Hematopoietic multipotent progenitor cell treated with erythropoietin and hydrocortisone succinate and interleukin-3 and kit ligand, for 6 days (in vitro differentiated cells): ENCODE measurements around the gene RHBDL1.

ENCODE experiments used
- DNase-seq: peaks from one replicate; pipeline ENCODE4 v3.0.0-alpha.2; 2015

The RHBDL1 gene

GRCh38 chr16:658679-659571 is 16.5 kb upstream of the RHBDL1 start:
- DNase-seq, result no peak

- DNase-seq, result no peak
These were observed 15.9 kb upstream of the RHBDL1 start for GRCh38 chr16:659618-660017.

GRCh38 chr16:660132-660458 is 15.4 kb upstream of the RHBDL1 start:
- DNase-seq, result no peak

DNA sequence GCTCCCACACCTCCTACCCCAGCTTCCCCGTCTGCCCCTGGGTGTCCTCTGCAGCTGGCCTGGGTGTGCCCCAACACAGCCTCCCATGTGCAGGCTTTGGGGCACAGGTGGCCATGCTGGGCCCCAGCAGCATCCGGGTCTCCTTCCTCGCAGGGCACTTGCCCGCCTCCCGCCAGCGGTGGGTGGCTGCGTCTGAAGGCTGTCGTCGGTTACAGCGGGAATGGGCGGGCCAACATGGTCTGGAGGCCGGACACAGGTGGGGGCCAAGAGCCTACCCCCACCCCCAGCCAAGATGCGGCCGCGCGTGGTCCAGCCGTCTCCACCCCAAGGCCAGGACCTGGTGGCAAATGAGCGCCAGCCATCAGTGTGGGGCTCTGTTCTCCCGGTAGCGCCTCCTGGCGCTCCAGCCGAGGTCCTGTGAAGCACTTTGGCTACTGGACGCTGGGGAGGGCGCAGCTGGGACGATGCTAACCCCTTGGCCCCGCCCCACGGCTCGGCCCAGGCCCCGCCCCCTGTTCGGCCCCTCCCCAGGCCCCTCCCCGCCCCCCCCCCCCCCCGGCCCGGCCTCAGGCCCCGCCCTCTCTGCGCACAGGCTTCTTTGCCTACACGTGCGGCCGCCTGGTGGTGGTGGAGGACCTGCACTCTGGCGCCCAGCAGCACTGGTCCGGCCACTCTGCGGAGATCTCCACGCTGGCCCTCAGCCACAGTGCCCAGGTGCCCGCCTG is 14.8 kb upstream of the RHBDL1 start:
- DNase-seq, result peak; percentile 97

DNA sequence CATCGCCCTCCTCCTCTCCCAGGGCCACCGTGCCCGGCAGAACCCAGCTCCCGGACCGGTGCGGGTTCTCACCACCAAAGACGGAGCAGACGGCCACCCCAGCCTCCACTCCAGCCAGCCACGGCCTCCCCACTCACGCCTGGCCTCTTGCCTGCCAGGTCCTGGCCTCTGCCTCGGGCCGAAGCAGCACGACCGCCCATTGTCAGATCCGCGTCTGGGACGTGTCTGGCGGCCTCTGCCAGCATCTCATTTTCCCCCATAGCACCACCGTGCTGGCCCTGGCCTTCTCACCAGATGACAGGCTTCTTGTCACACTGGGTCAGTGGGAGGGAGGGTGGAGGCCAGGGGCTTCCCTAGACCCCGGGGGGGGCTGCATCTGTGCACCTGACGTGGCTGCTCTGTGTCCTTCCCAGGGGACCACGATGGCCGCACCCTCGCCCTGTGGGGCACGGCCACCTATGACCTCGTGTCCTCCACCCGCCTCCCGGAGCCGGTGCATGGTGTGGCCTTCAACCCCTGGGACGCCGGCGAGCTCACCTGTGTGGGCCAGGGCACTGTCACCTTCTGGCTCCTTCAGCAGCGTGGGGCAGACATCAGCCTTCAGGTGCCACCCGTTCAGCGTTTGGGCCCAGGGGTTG is 14.2 kb upstream of the RHBDL1 start:
- DNase-seq, result no peak

DNA sequence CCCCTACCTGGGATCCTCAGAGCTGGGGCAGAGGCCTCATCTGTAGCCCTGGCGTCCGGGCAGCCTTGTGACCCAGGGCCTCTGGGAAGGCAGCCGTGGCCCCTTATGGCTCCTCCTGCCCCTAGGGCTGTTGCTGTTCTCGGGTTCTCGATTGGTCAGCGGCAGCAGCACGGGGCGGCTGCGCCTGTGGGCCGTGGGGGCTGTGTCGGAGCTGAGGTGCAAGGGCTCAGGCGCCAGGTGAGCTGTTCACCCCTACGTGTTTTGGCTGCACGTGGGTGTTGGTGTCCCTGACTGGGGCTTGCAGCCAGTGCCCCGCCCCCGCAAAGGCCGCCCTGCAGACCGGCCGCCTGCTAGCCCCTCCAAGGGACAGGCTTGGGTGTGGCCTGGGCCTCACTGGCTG is 13.4 kb upstream of the RHBDL1 start:
- no peak for DNase-seq

GRCh38 chr16:662597-662996 is 12.9 kb upstream of the RHBDL1 start:
- no peak for DNase-seq

DNA sequence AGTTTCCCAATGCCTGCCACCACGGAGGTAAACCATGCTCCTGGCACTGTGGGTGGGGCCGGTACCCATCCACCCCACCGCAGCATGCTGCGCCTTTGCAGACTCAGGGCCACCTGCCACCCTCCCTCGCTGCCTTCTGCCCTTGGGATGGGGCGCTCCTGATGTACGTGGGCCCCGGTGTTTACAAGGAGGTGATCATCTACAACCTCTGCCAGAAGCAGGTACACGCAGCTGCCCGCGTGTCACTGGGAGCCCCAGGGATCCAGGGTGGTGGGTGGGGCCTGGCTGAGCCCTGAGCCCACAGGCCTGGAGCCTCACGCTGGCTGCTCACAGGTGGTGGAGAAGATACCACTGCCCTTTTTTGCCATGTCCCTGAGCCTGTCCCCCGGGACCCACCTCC is 8.9 kb upstream of the RHBDL1 start:
- DNase-seq, result no peak

GRCh38 chr16:667113-667779 is 8.2 kb upstream of the RHBDL1 start:
- no peak for DNase-seq

DNA sequence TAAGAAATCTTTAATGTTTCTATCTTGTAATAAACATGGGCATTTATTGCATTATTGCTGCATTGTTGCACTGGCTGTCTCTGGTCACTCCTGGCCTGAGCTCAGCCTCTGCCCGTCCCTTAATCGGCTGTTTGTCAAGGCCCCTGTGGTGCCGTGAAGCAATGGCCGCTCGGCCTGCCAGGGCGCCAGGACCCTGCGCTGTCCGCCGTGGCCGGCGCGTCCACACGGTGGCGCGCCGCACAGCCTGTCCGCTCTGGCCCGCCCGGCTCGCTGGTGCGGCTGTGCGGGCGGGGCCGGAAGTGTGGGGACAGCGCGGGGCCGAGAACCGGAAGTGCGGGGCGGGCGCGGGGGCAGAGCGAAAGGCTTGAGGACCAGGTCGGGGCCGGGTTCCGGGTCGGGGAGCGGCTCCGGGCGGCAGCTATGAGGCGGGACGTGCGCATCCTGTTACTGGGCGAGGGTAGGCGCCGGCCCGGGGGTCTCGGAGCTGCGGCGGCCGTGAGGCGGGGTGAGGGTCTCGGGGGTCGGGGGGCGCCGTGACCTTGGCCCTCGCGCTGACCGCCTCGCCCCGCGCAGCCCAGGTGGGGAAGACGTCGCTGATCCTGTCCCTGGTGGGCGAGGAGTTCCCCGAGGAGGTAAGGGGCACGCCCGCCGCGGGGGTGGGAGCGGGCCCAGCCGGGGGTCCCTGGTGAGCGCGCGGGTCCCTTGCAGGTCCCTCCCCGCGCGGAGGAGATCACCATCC is 7.5 kb upstream of the RHBDL1 start, which contains the start of gene RHOT2:
Gene RHOT2 (plus strand): TSS at position 353 of the 739 bp plus-strand sequence. CDS start 68 bp downstream, at position 421.
- peak; percentile 96 for DNase-seq

GRCh38 chr16:668519-669171 is 6.8 kb upstream of the RHBDL1 start:
- peak; percentile 49 for DNase-seq

GRCh38 chr16:669666-670065 is 5.8 kb upstream of the RHBDL1 start:
- DNase-seq, result no peak

- no peak for DNase-seq
These were observed 4.8 kb upstream of the RHBDL1 start for GRCh38 chr16:670485-671352.

DNA sequence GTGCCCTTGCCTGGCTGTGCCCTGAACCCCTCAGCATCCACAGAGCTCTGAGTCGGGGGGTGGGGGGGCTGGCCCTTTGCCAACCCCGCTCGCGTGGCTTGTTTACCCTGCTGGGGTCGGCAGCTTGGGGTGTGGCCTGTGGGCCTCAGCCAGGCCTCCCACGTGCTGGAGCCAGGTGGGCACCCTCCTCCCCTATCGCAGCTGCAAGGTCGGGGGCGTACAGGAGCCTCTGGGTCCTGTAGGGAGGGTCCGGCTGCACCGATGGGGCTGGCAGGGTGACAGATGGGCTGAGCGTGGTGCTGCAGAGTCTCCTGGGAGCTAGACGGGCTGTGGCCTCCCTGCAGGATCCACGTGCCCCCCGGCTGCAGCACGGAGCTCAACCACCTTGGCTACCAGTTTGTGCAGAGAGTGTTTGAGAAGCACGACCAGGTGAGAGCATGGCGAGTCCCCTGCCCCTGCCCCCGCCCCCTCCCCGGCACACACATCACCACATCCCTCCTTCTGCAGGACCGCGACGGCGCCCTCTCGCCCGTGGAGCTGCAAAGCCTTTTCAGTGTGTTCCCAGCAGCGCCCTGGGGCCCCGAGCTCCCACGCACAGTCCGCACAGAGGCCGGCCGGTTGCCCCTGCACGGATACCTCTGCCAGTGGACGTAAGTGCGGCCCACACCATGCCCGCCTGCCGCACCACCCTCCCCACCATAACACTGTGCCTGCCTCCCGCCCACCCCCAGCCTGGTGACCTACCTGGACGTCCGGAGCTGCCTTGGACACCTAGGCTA is 3.9 kb upstream of the RHBDL1 start:
- DNase-seq, result no peak

GRCh38 chr16:672371-672770 is 3.1 kb upstream of the RHBDL1 start:
- no peak for DNase-seq

GRCh38 chr16:672851-673250 is 2.6 kb upstream of the RHBDL1 start:
- DNase-seq, result no peak

DNA sequence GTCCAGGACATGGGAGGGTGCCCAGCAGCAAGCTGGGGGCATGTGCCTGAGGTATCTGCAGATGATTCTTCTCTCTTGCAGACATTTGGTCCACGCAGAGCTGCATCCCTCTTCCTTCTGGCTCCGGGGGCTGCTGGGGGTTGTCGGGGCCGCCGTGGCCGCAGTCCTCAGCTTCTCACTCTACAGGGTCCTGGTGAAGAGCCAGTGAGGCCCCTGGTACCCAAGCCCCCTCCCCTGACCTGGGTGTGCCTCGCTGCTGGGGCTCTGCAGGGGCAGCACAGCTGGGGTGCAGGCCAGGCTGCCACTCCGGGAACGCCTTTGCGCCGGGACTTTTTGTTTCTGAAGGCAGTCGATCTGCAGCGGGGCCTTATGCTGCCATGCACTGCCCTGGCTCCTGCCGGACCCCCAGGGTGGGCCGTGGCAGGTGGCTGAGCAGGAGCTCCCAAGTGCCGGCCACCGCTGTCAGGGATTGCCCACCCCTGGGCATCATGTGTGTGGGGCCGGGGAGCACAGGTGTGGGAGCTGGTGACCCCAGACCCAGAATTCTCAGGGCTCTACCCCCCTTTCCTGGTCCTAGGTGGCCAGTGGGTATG is 2.0 kb upstream of the RHBDL1 start:
- DNase-seq, result no peak

DNA sequence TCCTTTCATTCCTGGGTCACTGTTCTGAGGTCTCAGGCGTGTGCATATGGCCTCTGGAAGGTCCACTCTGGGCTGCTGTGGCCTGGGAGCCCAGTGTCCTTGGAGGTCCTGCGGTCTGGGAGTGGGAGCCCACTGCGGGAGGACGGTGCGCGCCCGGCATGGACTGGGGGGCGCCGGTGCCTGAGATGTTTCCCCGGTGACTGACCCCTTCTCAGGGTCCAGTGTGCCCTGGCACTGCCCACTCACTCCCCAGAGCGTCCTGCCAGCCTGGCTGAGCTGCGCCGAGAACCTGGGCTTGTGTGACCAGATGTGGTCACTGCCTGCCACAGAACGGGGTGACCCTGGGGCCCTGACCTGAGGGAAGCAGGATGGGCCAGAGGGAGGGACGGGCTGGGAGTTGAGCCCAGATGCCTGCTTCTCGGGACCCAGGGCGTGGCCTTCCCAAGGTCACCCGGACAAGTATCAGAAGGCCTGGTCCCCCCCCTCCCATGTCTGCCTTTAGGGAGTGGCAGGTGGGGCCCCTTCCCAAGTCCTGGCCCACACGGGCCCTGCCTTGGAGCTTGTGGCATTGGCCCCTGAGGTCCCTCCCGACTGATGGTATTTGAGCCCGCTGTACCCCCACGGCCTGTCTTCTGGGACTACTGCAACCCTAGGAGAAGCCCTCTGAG is 1.1 kb upstream of the RHBDL1 start:
- no peak for DNase-seq
